Kidney tubule cell (primary cell): Measurements from ENCODE around the gene CFAP251.
A peak's percentile ranks its signal among the peaks of the same experiment; 100 is the strongest.
"Not testable (repeated sequence)": the region's sequence is repeated elsewhere in the genome, so short reads cannot be mapped to it uniquely, and the experiment has no call there.

ENCODE experiments used
- DNase-seq: peaks from one replicate; pipeline ENCODE4 v3.0.0-alpha.2; 2018; ENCODE audit warnings: low spot score

Gene CFAP251

DNA sequence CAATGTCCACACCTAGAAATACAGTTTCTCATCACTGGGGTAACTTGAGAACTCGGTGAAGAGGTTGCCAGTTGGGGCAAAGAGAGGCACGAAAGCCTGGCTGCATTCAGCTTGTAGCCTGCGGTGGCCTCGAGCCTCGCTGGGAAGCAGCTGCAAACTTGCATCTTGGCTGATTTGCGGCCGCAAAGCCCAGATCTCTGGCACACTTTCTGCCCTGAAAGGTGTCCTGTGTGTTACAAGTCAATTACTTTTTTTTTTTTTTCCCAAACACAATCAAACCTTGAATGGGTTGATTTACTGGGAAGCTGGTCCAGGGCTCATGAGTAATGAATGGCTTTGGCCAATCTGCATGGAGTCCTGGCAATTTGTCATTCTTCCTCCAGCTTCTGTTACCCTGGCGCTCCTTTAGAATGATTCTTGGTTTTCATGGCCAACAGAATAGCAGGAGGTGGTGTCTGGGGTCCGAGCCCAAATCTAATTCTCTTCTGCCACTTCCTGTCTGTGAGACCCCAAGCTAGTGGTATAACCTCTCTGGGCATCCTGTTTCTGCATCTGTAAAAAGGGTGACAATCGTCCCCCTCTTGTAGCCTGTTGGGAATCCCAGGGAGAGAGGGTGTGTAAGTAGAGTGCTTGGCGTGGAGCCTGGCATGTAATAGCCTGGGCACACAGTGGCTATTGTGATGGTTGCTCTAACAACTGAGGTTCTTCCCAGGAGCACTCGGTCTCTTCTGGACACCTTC is 109.9 kb downstream of the CFAP251 start:
- peak; percentile 49 for DNase-seq

DNA sequence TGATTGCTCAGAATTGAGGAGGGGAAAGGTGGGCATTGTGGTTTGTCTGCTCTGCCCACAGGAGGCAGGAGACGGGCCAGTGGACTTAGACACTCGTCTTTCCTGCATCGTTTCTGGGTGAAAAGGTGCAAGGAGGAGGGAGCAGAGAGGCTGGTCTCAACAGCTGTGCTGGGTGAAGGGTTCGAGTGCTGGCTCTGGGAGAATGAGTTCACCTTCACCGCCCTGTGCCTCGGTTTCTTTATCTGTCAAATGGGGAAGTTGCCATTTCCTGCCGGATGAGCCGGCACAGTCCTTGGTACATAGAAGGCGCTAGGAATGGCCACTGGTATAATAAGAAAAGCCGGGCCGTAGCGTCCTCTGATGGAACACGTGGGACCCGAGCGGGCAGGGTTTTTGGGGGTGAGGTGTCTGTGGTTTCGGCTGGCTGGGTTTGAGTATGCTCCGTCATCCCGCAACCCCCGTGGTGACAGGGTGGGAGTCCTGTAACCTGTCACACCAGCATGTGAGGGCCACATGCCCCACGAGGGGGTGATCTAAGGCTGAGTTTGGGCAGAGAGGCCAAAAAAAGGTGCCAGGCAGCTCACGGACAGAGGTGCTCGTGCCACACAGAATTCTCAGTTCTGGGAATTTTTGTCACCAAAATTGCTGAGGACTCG is 110.6 kb downstream of the CFAP251 start:
- DNase-seq, result peak; percentile 54

DNA sequence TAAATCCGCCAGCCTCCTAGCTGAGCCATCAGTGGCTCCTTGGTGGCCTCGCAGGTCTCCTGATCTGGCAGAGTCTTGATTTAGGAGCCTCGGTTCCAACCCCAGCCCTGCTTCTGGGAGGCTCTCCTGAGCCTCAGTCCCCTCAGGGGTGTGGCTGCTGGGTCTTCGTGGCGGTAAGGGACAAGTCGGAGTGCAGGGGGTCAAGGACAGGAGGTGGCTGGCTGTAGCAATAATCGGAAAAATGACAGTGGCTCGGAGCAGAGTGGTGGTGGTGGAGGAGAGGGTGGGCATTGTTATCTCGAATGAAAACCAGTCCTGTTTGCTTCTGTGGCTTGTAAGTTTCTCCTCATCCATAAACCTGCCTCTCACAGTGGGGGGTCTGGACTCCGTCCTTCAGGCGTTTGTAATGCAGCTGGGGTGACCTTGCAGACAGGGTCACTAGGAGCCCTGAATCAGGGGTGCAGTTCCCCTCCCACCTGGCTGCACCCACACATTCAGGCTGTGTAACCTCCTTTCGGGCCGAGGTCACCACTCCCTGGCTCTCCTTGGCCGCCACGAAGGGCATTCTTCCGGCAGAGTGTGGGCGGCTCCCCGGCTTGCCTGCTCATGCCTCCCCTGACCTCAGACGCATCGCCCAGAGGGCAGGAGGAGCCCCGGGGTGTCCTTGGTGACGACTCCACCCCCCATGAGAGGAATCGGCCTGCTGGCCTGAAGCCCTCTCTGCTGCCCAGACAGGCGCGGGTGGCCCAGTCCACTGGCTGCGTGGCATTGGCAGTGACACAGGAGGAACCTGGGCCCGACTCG is 111.4 kb downstream of the CFAP251 start:
- DNase-seq, result peak; percentile 65

DNA sequence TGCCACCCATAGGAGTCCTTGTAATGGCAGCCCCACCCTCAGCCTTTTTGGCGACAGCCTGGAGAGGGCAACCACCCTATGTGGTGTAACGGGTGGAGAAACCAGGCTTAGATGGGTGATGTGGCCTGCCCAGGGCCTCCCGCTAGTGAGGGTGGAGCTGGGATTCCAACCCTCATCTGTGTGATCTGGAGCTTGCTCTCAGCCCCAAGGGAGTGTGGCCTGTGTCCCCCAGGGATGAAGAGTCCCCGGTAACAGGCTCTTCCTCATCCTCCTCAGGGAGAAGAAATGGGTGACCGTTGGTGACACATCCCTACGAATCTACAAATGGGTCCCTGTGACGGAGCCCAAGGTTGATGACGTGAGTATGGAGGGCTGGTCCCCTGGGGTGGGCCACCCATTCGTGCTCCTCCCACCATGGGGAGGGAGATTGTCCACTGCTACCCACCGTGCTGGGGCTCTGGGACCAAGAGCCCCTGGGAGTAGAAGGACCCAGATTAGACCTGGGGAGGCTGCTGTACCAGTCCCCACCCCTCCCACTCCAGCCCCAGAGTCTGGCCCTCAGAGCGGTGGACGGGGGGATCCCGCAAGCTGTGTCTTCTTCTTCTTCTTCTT is 112.1 kb downstream of the CFAP251 start:
- DNase-seq, result no peak

DNA sequence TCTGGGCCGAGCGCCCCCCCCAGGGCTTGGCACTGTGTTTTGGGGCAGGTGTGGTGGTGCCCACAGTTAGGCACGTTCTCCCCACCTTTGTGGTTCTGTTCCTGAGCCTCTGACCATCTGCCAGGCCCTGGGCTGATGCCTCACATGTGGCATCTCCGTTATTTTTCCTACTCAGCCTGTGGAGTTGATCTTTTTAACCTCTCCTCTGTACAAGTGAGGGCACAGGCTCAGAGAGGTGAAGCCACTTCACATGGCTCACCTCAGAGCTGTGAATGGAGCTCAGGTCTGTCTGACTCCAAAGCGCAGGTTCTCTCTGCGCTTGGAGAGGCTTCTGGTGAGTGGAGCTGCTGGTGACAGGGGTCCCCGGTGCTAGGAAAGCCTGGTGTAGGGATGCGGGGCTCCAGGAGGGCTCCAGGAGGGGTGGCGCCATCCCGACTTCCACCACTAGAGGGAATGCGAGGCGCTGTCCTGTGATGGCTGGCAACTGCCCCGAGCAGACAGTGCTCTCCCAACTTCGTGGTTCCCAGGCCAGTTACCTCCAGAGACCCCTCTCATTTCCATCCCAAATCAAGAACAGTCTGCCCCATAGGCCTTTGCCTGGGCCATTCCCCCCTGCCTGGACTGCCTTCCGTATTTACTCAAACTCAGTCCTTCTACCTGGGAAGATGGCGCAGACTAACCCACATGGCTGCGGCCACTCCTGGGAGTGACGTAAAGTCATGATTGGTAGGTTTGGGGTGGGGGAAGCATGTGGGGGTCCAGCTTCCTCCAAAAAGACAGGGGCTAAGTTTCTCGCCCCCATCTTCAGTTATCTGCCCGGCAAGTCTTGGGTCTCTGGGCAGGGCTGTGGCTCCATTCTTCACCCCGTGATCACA is 113.2 kb downstream of the CFAP251 start:
- DNase-seq, result peak; percentile 42

DNA sequence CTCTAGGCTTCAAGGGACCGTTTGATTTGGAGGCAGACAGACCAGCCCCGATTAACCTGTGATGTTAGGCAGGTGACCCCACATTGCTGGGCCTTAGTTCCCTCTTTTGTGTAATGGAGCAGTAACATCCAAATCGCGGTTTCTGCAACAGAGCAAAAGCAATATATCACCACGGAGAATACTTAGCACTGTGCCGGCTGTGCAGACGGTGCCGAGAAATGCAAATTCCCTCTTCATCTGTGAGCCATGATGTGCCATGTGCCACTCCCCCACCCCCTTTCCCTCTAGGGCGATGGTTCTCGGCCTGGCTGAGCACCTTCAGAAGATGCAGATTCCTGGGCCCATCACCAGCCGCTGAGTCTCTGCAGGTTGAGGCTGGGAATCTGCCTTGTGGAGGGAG is 114.2 kb downstream of the CFAP251 start:
- no peak for DNase-seq

DNA sequence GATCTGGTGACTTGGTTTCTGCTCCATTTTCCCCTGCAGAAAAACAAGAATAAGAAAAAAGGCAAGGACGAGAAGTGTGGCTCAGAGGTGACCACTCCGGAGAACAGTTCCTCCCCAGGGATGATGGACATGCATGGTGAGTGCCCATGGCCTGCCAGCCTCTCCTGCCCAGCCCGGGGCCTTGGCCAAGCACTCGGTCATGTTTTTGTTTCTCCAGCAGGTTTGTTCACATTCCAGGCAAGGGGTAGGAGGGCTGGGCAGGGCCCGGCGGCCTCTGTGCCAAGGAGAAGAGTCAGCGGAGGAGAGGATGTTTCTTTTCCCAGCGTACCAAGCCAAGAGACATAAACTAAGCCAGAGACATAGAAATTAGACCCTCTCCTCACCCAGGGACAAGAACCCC is 116.9 kb downstream of the CFAP251 start:
- peak; percentile 43 for DNase-seq

DNA sequence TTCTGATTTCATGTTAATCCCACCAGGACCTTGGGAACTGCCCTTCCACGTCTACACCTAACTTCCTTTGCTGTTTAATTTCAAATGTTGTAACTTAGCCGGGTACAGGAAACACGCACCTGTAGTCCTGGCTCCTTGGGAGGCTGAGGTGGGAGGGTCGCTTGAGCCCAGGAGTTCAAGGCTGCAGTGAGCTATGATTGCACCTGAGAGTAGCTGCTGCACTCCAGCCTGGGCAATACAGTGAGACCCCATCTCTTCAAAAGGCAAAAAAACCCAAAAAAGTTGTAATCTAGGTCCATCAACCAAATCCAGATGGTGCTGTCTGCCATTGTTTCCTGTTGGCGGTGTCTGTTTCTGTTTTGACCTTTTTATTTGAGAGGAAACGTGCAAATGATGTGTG is 117.8 kb downstream of the CFAP251 start:
- no peak for DNase-seq

DNA sequence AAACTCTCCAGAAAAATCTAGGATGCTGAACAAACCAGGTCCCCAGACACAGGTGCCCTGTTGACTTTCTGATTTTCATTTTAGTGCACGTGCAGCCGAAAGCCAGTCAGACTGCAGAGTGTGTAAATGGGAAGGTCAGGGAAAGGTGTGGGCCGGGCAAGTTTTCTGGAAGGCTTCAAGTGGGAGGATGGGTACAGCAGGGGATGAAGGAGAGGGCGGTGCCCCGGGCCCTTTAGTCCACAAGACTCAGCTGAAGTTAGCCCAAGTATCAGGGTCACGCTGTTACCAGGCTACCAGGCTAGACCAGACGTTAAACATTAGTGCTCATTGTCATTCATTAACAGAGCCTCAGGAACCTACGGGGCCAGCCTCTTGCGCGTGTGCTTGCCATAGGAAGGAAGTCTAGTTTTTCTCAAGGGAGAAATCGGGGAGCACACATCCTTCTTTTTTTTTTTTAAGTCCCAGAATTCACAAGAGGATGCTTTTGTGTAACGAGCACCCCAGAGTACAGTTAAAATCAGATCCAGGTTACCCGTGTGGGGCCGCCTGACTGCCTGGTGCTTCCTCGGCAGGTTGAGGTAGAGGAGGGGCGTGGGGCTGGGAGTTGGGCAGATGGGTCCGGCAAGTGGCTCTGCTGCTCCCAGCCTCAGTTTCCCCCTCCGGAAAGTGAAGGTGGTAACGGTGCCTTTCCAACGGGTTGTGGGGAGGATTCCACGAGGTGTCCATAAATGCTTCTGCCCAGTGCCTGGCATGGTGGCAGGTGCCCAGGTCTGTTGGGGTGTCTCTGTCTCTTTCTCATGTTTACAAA is 122.4 kb downstream of the CFAP251 start:
- DNase-seq, result peak; percentile 95

DNA sequence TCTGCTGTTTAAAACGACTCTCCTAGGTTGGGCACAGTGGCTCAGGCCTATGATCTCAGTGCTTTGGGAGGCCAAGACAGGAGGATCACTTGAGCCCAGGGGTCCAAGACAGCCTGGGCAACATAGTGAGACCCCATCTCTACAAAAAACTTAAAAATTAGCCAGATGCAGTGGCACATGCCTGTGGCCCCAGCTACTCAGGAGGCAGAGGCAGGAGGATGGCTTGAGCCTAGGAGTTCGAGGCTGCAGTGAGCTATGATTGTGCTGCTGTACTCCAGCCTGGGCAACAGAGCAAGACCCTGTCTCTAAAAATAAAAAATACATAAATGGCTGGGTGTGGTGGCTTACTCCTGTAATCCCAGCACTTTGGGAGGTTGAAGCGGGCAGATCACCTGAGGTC is 123.1 kb downstream of the CFAP251 start:
- not testable (repeated sequence) for DNase-seq

DNA sequence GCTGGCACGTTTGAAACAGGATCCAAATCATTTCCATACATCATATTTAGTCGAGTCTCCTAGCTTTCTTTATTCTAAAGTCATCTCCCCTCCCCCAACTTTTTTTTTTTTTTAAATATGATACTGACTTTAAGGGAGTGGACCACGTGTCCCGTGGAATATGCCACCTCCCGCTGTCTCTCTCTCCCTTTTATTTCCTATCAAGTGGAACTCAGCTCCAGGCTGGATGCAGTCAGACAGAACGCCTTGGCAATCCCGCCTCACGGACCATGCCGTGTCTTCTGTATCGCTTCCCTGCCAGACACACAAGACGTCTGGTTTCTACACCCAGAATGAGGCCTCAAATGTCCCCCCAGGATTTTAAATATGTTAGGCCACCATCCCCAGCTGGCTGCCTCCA is 124.5 kb downstream of the CFAP251 start:
- peak; percentile 66 for DNase-seq

DNA sequence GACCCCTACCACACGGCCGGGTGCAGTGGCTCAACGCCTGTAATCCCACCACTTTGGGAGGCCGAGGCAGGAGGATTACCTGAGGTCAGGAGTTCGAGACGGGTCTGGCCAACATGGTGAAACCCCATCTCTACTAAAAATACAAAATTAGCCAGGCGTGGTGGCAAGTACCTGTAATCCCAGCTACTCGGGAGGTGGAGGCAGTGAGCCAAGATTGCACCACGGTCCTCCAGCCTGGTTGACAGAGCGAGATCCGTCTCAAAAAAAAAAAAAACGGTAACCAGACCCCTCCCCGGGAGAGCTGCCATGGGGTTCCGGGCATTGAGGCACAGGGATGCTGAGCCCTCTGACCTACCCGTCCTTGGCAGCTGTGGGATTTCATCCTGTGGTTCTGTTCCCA is 125.1 kb downstream of the CFAP251 start:
- DNase-seq, result no peak

DNA sequence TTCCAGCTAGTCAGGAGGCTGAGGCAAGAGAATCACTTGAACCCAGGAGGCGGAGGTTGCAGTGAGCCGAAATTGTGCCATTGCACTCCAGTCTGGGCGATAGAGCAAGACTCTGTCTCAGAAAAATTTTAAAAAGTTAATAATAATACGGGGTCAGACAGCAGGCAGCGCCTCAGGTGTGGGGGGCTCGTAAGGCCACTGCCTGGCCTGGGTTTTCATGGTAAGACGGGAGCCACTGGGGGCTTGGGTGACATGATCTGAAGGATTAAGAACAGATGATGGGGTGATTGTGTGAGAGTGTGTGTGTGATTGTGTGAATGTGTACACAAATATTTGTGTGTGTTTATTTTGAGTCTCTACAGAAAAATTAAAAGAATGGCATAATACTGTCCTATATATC is 126.9 kb downstream of the CFAP251 start:
- DNase-seq, result no peak

DNA sequence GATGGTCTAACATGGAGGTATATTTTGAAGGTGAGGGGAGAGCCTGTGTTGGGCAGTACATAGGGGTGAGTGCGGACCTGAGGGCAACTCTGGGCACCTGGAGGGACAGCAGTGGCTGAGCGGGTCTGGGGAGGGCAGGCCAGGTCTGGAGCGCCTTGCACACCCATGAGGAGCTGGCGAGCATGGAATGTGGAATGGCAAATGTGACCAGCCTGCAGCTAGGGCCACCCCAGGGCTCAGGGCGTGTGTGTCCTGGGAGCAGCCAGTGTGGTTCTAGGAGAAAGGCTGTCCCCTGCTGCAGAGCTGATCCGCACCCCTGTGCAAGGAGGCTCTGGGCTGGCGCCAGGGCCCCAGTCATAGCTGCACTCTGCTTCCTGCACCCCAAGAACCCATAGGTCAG is 127.8 kb downstream of the CFAP251 start:
- DNase-seq, result no peak

DNA sequence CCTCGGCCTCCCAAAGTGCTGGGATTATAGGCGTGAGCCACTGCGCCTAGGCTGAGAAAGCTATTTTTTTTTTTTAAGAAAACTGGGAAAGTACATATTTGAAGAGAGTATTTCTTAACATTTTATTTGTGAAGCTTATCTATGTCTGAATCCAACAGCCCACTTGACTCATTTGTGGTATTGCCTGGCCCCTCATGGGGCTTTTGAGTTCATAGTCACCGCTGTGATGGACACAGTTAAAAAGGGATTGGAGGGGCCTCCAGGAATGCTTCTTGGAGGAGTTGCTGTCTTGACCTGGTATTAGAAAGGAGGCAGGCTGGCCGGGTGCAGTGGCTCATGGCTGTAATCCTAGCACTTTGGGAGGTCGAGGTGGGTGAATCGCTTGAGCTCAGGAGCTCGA is 129.8 kb downstream of the CFAP251 start:
- no peak for DNase-seq

DNA sequence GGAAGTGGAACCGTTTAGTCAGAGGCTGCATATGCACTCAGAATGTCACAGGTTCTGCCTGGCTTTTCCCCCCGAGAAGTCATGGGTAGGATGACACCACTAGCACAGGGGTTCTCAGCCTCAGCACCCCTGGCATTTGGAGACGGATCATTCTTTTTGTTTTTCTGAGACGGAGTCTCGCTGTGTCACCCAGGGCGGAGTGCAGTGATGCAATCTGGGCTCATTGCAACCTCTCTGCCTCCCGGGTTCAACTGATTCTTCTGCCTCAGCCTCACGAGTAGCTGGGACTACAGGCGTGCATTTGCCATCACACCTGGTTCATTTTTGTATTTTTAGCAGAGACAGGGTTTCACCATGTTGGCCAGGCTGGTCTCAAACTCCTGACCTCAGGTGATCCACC is 131.4 kb downstream of the CFAP251 start:
- DNase-seq, result no peak

DNA sequence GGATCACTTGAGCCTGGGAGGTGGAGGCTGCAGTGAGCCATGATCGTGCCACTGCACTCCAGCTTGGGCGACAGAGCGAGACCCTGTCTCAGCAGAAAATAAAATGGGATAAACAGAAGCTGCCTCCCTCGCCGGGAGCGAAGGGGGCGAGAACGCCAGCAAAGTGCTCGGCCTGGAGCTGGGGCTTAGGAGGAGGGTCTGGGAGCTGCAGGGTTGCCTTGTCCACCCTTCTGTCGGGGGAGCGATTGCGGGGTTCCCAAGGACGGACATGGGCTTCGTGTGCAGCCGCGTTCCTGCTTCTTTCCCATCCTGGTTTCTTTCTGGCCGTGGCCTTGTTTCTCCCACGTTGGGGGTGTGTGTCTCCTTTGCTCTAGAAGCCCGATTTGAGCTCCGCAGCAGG is 132.3 kb downstream of the CFAP251 start:
- no peak for DNase-seq

DNA sequence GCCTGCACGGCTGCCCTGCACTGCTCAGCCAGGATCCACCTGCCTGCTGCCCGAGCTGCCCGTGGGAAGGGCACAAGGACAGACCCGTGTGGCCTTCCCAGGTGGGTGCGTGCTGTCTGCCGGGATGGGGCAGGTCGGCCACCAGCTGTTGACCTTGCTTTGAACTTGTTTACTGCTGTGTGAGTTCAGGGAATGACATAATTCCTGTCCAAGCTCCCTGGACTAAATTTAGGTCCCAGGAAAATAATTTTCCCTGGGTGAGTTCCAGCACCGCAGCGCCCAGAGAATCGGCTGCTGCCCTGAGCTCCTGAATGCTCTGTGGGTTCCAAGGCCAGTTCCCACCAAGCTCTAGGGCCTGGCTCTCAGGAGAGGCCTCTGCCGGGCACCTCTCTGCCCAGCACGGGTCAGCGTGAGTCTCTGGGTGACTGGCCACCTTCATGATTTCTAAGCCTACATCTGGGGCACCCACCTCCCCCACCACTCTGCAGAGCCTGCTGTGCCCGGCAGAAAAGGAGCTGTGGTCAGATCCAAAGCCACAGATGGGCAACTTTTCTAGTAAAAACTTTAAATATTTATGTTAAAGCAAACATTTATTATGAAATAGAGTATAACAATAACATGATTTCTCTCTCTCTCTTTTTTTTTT is 133.0 kb downstream of the CFAP251 start:
- DNase-seq, result peak; percentile 23

DNA sequence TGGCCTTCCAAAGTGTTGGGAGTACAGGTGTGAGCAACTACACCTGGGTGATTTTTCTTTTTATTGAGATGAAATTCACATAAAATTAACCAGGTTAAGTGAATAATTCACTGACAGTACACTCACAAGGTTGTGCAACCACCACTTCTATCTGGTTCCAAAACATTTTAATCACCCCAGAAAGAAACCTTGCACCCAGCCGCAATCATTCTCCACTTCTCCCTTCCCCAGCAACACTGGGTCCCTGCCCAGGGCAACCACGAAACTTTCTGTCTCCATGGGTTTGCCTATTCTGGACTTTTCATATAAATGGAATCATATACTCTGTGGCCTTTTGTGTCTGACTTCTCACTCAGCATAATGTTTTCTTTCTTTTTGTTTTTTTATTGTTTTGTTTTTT is 133.9 kb downstream of the CFAP251 start:
- no peak for DNase-seq
